Upper lobe of left lung (tissue), 6 donors: ENCODE data around the gene CPZ. TPM values are rescaled to one million over a fixed set of nuclear protein-coding genes. Genes with fewer than 3 reads are reported as not detected.

Experiments used
- ATAC-seq, 2 donors: fragments of 200-7000 bp; cut with Tn5 transposase; one replicate each; pipeline ENCODE4 v1.9.1; 2022; ENCODE audit warnings: mild to moderate bottlenecking in 2 of 2, moderate library complexity in 2 of 2; ENCODE audit not compliant: low FRiP score in 2 of 2
- DNase-seq, 2 donors: peaks; one replicate each; pipeline ENCODE4 v3.0.0-alpha.2; 2019 to 2020
- H3K27ac ChIP-seq, 4 donors: fragments of 200-600 bp; sonication (generic); one replicate each; pipeline ENCODE4 v1.5.1; 2016 to 2019
- H3K27me3 ChIP-seq, 4 donors: fragments of 200-600 bp; sonication (generic); one replicate each; pipeline ENCODE4 v1.5.1; 2017 to 2019
- H3K36me3 ChIP-seq, 4 donors: fragments of 200-600 bp; sonication (generic); one replicate each; pipeline ENCODE4 v1.5.1; 2016 to 2019
- H3K4me1 ChIP-seq, 4 donors: fragments of 200-600 bp; sonication (generic); one replicate each; pipeline ENCODE4 v1.5.1; 2018 to 2019
- H3K4me3 ChIP-seq, 4 donors: fragments of 200-600 bp; sonication (generic); one replicate each; pipeline ENCODE4 v1.5.1; 2017 to 2019; ENCODE audit warnings: mild to moderate bottlenecking in 2 of 4, moderate library complexity in 1 of 4
- H3K9me3 ChIP-seq, 4 donors: fragments of 200-600 bp; sonication (generic); one replicate each; pipeline ENCODE4 v1.5.1; 2018 to 2019
- CTCF ChIP-seq, 6 experiments: fragments of 450-650 bp in 4 of 6; fragments of 200-600 bp in 2 of 6; sonication (generic) in 2 of 6; IDR thresholded peaks; one replicate each; pipeline ENCODE4 v1.5.1; 2016 to 2019; ENCODE audit warnings: antibody characterized with exemption in 6 of 6
- EP300 ChIP-seq, 4 donors: sonication (generic); formaldehyde crosslinking; IDR thresholded peaks; one replicate each; pipeline ENCODE4 v1.5.1; 2017; ENCODE audit warnings: antibody characterized with exemption in 4 of 4, control low read depth in 2 of 4
- POLR2A ChIP-seq, 4 donors: fragments of 450-650 bp; IDR thresholded peaks; one replicate each; pipeline ENCODE4 v1.5.1; 2016 to 2017; ENCODE audit warnings: antibody characterized with exemption in 4 of 4, mild to moderate bottlenecking in 2 of 4
- POLR2AphosphoS5 ChIP-seq, 2 donors: sonication (generic); formaldehyde crosslinking; IDR thresholded peaks; one replicate each; pipeline ENCODE4 v1.5.1; 2017; ENCODE audit warnings: antibody characterized with exemption in 2 of 2
- WGBS, 2 donors: methylation state at CpG; one replicate each; pipeline ENCODE4 v1.1.5; 2017 to 2018; 5-methylcytosine and 5-hydroxymethylcytosine counted together
- total RNA-seq, 6 donors: library from RNA; depleted of rRNA in 4 of 6; stranded (reverse); fragments of >200 nt in 4 of 6; gene quantifications; one replicate each; pipeline versions ENCODE4 v1.1.0 to v1.2.1, GENCODE V29; 2016 to 2021
- donor health status: DM: no; HTN: no; CAD: no; lungs with moderate emphysema.
- donor health status: DM: no; HTN: yes; CAD: no; lungs with severe emphysema.

CPZ gene
- total RNA-seq, 6 donors from 2014 or later: 0.78 to 8.6 (median 1.2) TPM; not detected in 2

- H3K27ac ChIP-seq: no peak overlapping the region
- no peaks in the 10 kb centered on the region for H3K36me3 ChIP-seq
- WGBS, 2 donors: 87 to 91% methylated on average over 8 to 15 of the region's 15 CpGs
- H3K4me1 ChIP-seq: peaks cover 0 to 6% (median 2%) of the 10 kb centered on the region in 4 donors
- H3K27me3 ChIP-seq: peaks cover 0 to 11% (median 2%) of the 10 kb centered on the region in 4 donors
- DNase-seq (peak in 1 of 2 donors; percentile 64), ATAC-seq (no peak)
- H3K4me3 ChIP-seq: no peak overlapping the region
- no peaks in the 10 kb centered on the region for H3K9me3 ChIP-seq
- TF ChIP-seq CTCF (IDR thresholded peaks at IDR 0.05): no peak
These were observed 5.2 kb downstream of the CPZ start for GRCh38 chr4:8597791-8598190.

DNA sequence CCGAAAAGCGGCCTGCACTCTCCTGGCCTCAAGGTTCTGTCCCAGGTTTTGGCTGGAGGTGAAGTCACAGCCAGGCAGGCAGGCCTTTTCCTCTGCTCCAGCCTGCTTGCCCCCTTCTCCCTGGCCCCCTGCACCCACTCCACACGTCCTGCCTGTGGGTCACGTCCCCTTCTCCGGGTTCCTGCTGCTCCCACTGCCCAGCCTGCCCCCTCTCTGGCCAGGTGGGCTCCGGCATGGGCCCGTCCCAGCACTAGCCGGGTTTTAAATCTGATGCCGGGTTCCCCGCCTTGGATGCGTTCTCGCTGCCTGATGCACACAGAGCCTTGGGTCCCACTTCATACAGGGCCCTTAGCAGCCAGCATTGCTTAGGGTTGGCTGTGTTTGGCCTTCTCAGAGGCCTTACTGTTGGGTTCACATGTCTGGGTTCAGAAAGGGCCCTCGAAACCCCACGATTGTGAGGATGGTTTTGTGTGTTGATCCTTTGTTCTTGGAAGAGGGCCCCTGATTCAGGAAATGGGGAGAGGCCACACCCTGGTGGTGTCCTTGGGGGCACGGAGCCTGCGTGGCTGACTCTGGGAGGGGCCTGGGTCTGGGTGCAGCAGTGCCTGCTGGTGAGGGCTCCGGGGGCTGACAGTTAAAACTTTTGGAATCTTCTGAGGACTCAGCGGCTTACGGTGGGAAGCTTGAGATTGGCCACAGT, 6.0 kb downstream of the CPZ start:
- no peak overlapping the region for H3K4me3 ChIP-seq
- 77 to 98% methylated on average over 11 to 18 of the region's 19 CpGs for WGBS, 2 donors
- no peak overlapping the region for H3K27ac ChIP-seq
- TF ChIP-seq CTCF (IDR thresholded peaks at IDR 0.05) (no peak), EP300 (IDR thresholded peaks at IDR 0.05) (no peak), POLR2A (IDR thresholded peaks at IDR 0.05) (no peak), POLR2AphosphoS5 (IDR thresholded peaks at IDR 0.05) (no peak)
- DNase-seq (peak in 1 of 2 donors; percentile 59), ATAC-seq (no peak)
- no peaks in the 10 kb centered on the region for H3K9me3 ChIP-seq
- H3K27me3 ChIP-seq: peaks cover 0 to 4% (median 1%) of the 10 kb centered on the region in 4 donors
- H3K36me3 ChIP-seq: no peaks in the 10 kb centered on the region
- no peaks in the 10 kb centered on the region for H3K4me1 ChIP-seq

- H3K4me1 ChIP-seq: no peaks in the 10 kb centered on the region
- no peaks in the 10 kb centered on the region for H3K36me3 ChIP-seq
- H3K27me3 ChIP-seq: no peaks in the 10 kb centered on the region
- no peaks in the 10 kb centered on the region for H3K9me3 ChIP-seq
- ATAC-seq (no peak), DNase-seq (peak in 1 of 2 donors; percentile 58)
- TF ChIP-seq POLR2A (IDR thresholded peaks at IDR 0.05) (no peak), POLR2AphosphoS5 (IDR thresholded peaks at IDR 0.05) (no peak), EP300 (IDR thresholded peaks at IDR 0.05) (no peak), CTCF (IDR thresholded peaks at IDR 0.05) (no peak)
- no peak overlapping the region for H3K27ac ChIP-seq
- H3K4me3 ChIP-seq: no peak overlapping the region
- WGBS, 2 donors: 83 to 100% methylated on average over 1 to 8 of the region's 8 CpGs
These were observed 6.5 kb downstream of the CPZ start for GRCh38 chr4:8599091-8599460.

- no peaks in the 10 kb centered on the region for H3K36me3 ChIP-seq
- no peak for TF ChIP-seq EP300 (IDR thresholded peaks at IDR 0.05)
- no peak for TF ChIP-seq CTCF (IDR thresholded peaks at IDR 0.05)
- no peak for TF ChIP-seq POLR2AphosphoS5 (IDR thresholded peaks at IDR 0.05)
- no peak for TF ChIP-seq POLR2A (IDR thresholded peaks at IDR 0.05)
- H3K4me3 ChIP-seq: no peak overlapping the region
- no peaks in the 10 kb centered on the region for H3K4me1 ChIP-seq
- ATAC-seq (no peak), DNase-seq (peak in 1 of 2 donors; percentile 2)
- no peaks in the 10 kb centered on the region for H3K9me3 ChIP-seq
- H3K27ac ChIP-seq: no peak overlapping the region
- WGBS, 2 donors: 61 to 62% methylated on average over 7 to 9 of the region's 9 CpGs
- H3K27me3 ChIP-seq: no peaks in the 10 kb centered on the region
These were observed 7.1 kb downstream of the CPZ start for GRCh38 chr4:8599657-8600056.

- ATAC-seq (no peak), DNase-seq (peak in 1 of 2 donors; percentile 51)
- Histone ChIP-seq H3K9me3 (no peaks in the 10 kb centered on the region), H3K4me3 (no peak overlapping the region), H3K4me1 (no peaks in the 10 kb centered on the region), H3K27me3 (no peaks in the 10 kb centered on the region), H3K27ac (no peak overlapping the region), H3K36me3 (no peaks in the 10 kb centered on the region)
- WGBS, 2 donors: 81 to 86% methylated on average over 13 of the region's 13 CpGs
- no peak for TF ChIP-seq EP300 (IDR thresholded peaks at IDR 0.05)
- no peak for TF ChIP-seq POLR2AphosphoS5 (IDR thresholded peaks at IDR 0.05)
- no peak for TF ChIP-seq CTCF (IDR thresholded peaks at IDR 0.05)
- no peak for TF ChIP-seq POLR2A (IDR thresholded peaks at IDR 0.05)
These were observed 7.7 kb downstream of the CPZ start for GRCh38 chr4:8600266-8600665.
